A549 (cell line): ENCODE data around the gene LSM14B. TPM values are rescaled to one million over a fixed set of nuclear protein-coding genes. Genes with fewer than 3 reads are reported as not detected.
A peak's percentile ranks its signal among the peaks of the same experiment; 100 is the strongest.

Experiments
- ATAC-seq, 2 experiments: fragments of 200-7000 bp in 1 of 2; fragments of >200 bp in 1 of 2; cut with Nextera tagmentation in 1 of 2; cut with Tn5 transposase in 1 of 2; 3 replicates each; pipeline versions ENCODE4 v1.8.0 to v1.9.1; 2018 to 2020; ENCODE audit warnings: mild to moderate bottlenecking in 1 of 2, moderate library complexity in 1 of 2
- CTCF ChIA-PET: fragments of 300-600 bp; sonication (Branson Sonifier 250); formaldehyde crosslinking; extraction: SDS; loops from one replicate; lab custom pipeline; 2021; ENCODE audit warnings: antibody characterized with exemption, inconsistent platforms; lab: Yijun Ruan, JAX
- POLR2A ChIA-PET: fragments of 350-600 bp; formaldehyde crosslinking; extraction: SDS; loops from one replicate; lab custom pipeline; 2021; ENCODE audit warnings: antibody characterized with exemption, inconsistent platforms; lab: Yijun Ruan, JAX
- DNase-seq, 2 experiments: peaks; one replicate each; pipeline versions ENCODE4 v3.0.0 to v3.0.0-alpha.2; 2011 to 2016; ENCODE audit warnings: low read depth in 1 of 2, low spot score in 1 of 2
- FAIRE-seq: peaks from 2 replicates; lab custom pipeline; 2011; peaks lifted over from hg19 to GRCh38; lab: Jason Lieb, UNC
- H3K27ac ChIP-seq, 2 experiments: fragments of >200 bp; sonication (Bioruptor Twin); formaldehyde crosslinking; 3 replicates each; pipeline ENCODE4 v1.5.1; 2016 to 2017
- H3K4me1 ChIP-seq: fragments of >200 bp; sonication (Bioruptor Twin); formaldehyde crosslinking; 3 replicates; pipeline ENCODE4 v1.6.1; 2016
- H3K4me2 ChIP-seq: fragments of >200 bp; sonication (Bioruptor Twin); formaldehyde crosslinking; 3 replicates; pipeline ENCODE4 v1.6.1; 2016
- H3K4me3 ChIP-seq: fragments of >200 bp; sonication (Bioruptor Twin); formaldehyde crosslinking; 3 replicates; pipeline ENCODE4 v1.5.1; 2016
- H3K9me3 ChIP-seq: fragments of >200 bp; sonication (Bioruptor Twin); formaldehyde crosslinking; 3 replicates; pipeline ENCODE4 v1.6.1; 2016
- ESRRA ChIP-seq: fragments of 150-350 bp; IDR thresholded peaks from 2 replicates; pipeline ENCODE4 v1.6.1; 2014; ENCODE audit warnings: mild to moderate bottlenecking, low read length, borderline replicate concordance
- FOSL2 ChIP-seq, 2 experiments: fragments of 450-650 bp in 1 of 2; fragments of >200 bp in 1 of 2; sonication (Bioruptor Twin) in 1 of 2; formaldehyde crosslinking; IDR thresholded peaks; 2 replicates each; pipeline versions ENCODE4 v1.5.0 to v1.6.1; 2016 to 2020; ENCODE audit warnings: mild to moderate bottlenecking in 1 of 2, moderate library complexity in 1 of 2
- HEYL ChIP-seq: fragments of 250-450 bp; sonication (Bioruptor Pico); IDR thresholded peaks from 2 replicates; pipeline ENCODE4 v1.8.0; 2021; ENCODE audit warnings: mild to moderate bottlenecking, moderate library complexity
- HOXB5 ChIP-seq: fragments of 250-450 bp; sonication (Bioruptor Pico); IDR thresholded peaks from 2 replicates; pipeline ENCODE4 v1.5.0; 2020; ENCODE audit warnings: mild to moderate bottlenecking, moderate library complexity
- JUNB ChIP-seq: fragments of >200 bp; sonication (Bioruptor Twin); formaldehyde crosslinking; IDR thresholded peaks from 2 replicates; pipeline ENCODE4 v1.6.1; 2016
- KDM5A ChIP-seq: fragments of 200-600 bp; sonication (generic); IDR thresholded peaks from 2 replicates; pipeline ENCODE4 v1.6.1; 2016; ENCODE audit warnings: antibody characterized with exemption, mild to moderate bottlenecking
- MAFK ChIP-seq: fragments of 450-650 bp; IDR thresholded peaks from 2 replicates; pipeline ENCODE4 v1.6.1; 2014; ENCODE audit not compliant: partially characterized antibody
- MAZ ChIP-seq: fragments of 150-350 bp; IDR thresholded peaks from 2 replicates; pipeline ENCODE4 v1.6.1; 2014; ENCODE audit warnings: antibody characterized with exemption, low read depth, low read length, borderline replicate concordance
- MYC ChIP-seq: IDR thresholded peaks from 2 replicates; pipeline ENCODE4 v1.6.1; 2012; ENCODE audit warnings: mild to moderate bottlenecking, inconsistent platforms, low read length, improper control_type of control experiment, borderline replicate concordance
- NPAS2 ChIP-seq: fragments of 250-450 bp; sonication (Bioruptor Pico); IDR thresholded peaks from 2 replicates; pipeline ENCODE4 v1.8.0; 2022; ENCODE audit warnings: mild to moderate bottlenecking, moderate library complexity, borderline replicate concordance
- NR3C1 ChIP-seq: fragments of >200 bp; sonication (Bioruptor Twin); formaldehyde crosslinking; IDR thresholded peaks from 3 replicates; pipeline ENCODE4 v1.6.1; 2017
- PHF8 ChIP-seq: fragments of 200-600 bp; sonication (generic); IDR thresholded peaks from 2 replicates; pipeline ENCODE4 v1.6.1; 2016; ENCODE audit warnings: low read depth, mild to moderate bottlenecking, antibody characterized with exemption, moderate library complexity, borderline replicate concordance
- POLR2A ChIP-seq: IDR thresholded peaks from 2 replicates; pipeline ENCODE4 v1.6.1; 2012; ENCODE audit warnings: mild to moderate bottlenecking, low read length
- RARB ChIP-seq: fragments of 250-450 bp; sonication (Bioruptor Pico); IDR thresholded peaks from 2 replicates; pipeline ENCODE4 v1.8.0; 2021; ENCODE audit warnings: mild to moderate bottlenecking, moderate library complexity
- RCOR1 ChIP-seq: fragments of 150-350 bp; IDR thresholded peaks from 2 replicates; pipeline ENCODE4 v1.6.1; 2014; ENCODE audit warnings: antibody characterized with exemption, low read length, low read depth
- RFX5 ChIP-seq: fragments of 450-650 bp; IDR thresholded peaks from 2 replicates; pipeline ENCODE4 v1.7.1; 2014; ENCODE audit warnings: antibody characterized with exemption, mild to moderate bottlenecking, moderate library complexity
- SMC3 ChIP-seq: fragments of >200 bp; sonication (Bioruptor Twin); formaldehyde crosslinking; IDR thresholded peaks from 3 replicates; pipeline ENCODE4 v1.6.1; 2018; ENCODE audit warnings: inconsistent platforms
- ZFP36 ChIP-seq: fragments of 450-650 bp; IDR thresholded peaks from 2 replicates; pipeline ENCODE4 v1.6.1; 2014; ENCODE audit warnings: borderline replicate concordance; ENCODE audit not compliant: partially characterized antibody
- WGBS: methylation state at CpG from one replicate; pipeline ENCODE4 v1.1.6; 2017; ENCODE audit errors: missing lambda C conversion rate; 5-methylcytosine and 5-hydroxymethylcytosine counted together
- polyA plus RNA-seq, 4 experiments: library from polyadenylated mRNA; depleted of rRNA in 3 of 4; stranded (reverse); fragments of >200 nt; fragmentation: RNase III in 1 of 4; extraction: RNeasy Plus Mini Kit Qiagen cat#74134 plus additional on column Dnase treatment in 1 of 4; gene quantifications; 2 replicates in 3 of 4; 3 replicates in 1 of 4; pipeline ENCODE4 v1.2.3, GENCODE V29; 2011 to 2017
- TF ChIP-seq, protein P1 (sequence below): fragments of 200-600 bp; sonication (generic); IDR thresholded peaks from 2 replicates; pipeline ENCODE4 v1.6.1; 2016; ENCODE audit warnings: antibody characterized with exemption, mild to moderate bottlenecking, moderate library complexity
- TF ChIP-seq, protein P2 (sequence below): IDR thresholded peaks from 2 replicates; pipeline ENCODE4 v1.6.1; 2012
- TF ChIP-seq, protein P3 (sequence below): IDR thresholded peaks from 2 replicates; pipeline ENCODE4 v1.6.1; 2012; ENCODE audit warnings: low read depth, borderline replicate concordance

LSM14B gene
- polyA plus RNA-seq, 2 of the 4 experiments (the other 2 are of a cell fraction): 22.7 to 28.1 TPM

DNA sequence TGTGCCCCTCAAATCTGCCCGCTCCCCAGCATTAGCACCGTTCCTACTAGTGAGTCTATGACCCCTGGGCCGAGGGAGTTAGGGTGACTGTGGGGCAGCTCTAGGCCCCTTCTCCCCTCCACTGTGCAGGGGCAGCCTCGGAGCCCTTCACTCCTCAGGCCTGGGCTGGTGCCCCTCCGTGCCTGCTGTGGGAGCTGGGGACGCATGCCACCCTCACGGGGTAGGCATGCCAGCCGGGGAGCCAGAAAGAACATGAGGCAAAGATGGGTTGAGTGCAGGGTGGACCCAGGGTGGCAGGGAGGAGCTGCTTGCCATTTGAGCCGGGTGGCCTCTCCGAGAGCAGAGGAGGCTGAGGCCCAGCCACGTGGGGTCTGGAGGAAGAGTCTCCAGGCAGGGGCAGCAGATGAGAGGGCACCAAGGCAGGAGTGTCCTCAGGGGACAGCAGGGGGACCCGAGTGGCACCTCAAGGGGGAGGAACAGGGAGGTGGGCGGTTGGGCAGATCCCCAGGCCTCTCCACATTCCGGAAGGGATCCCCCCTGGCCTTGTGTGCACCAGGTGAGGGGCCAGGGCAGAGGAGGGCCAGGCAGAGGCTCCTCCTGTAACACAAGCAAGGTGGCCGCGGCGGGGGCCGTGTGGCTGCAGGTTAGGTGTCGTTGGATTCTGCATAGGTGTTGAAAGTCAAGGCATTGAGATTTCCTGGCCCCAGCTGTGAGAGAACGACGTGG, 18.6 kb upstream of the LSM14B start:
- Histone ChIP-seq H3K9me3 (peaks cover 79% of the 10 kb centered on the region), H3K27ac (no peak overlapping the region), H3K4me1 (no peaks in the 10 kb centered on the region), H3K4me3 (no peak overlapping the region), H3K4me2 (no peak overlapping the region)
- FAIRE-seq (no peak), DNase-seq (no peak), ATAC-seq (no peak)
- CTCF ChIA-PET: interaction anchor here (0.8 to 1.6 kb wide), 5 partner anchors 9 to 224 kb away, joined by 3 read pairs; no protein-coding TSS in a partner anchor
- TF ChIP-seq, protein P1, sequence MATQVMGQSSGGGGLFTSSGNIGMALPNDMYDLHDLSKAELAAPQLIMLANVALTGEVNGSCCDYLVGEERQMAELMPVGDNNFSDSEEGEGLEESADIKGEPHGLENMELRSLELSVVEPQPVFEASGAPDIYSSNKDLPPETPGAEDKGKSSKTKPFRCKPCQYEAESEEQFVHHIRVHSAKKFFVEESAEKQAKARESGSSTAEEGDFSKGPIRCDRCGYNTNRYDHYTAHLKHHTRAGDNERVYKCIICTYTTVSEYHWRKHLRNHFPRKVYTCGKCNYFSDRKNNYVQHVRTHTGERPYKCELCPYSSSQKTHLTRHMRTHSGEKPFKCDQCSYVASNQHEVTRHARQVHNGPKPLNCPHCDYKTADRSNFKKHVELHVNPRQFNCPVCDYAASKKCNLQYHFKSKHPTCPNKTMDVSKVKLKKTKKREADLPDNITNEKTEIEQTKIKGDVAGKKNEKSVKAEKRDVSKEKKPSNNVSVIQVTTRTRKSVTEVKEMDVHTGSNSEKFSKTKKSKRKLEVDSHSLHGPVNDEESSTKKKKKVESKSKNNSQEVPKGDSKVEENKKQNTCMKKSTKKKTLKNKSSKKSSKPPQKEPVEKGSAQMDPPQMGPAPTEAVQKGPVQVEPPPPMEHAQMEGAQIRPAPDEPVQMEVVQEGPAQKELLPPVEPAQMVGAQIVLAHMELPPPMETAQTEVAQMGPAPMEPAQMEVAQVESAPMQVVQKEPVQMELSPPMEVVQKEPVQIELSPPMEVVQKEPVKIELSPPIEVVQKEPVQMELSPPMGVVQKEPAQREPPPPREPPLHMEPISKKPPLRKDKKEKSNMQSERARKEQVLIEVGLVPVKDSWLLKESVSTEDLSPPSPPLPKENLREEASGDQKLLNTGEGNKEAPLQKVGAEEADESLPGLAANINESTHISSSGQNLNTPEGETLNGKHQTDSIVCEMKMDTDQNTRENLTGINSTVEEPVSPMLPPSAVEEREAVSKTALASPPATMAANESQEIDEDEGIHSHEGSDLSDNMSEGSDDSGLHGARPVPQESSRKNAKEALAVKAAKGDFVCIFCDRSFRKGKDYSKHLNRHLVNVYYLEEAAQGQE: no peak
- TF ChIP-seq RFX5 (no peak), HOXB5 (CRISPR knock-in tag) (no peak), JUNB (no peak), PHF8 (no peak), HEYL (no peak)
- WGBS: 45% methylated on average over 19 of the region's 21 CpGs
- POLR2A ChIA-PET: interaction anchor here (0.8 kb wide), 1 partner anchor 290 kb away, joined by 6 read pairs; no protein-coding TSS in a partner anchor

DNA sequence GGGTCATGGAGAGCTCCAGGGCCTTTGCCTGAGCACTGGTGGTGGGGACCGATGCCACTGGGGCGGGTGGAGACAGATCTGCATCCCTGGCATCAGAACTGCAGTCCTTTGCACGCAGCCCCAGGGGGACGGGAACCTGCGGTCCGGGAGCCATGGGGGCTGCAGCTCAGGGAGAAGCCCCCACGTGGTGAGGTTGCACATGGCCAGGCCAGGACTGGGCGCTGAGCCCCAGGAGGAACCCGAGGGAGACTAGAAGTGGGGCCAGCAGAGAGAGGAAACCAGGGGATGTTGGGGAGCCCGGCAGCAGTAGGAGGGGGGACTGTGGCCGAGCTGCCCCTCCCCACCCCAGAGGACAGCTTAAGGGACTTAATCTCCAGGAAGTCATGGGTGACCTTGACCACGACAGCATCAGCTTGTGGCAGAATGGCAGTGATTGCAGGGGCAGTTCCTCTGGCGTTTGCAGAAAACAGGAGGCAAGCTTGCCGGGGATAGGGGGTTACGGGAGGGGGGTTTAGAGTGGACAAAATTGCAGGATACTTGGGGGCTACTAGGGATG, 18.0 kb upstream of the LSM14B start:
- no peak for ATAC-seq
- TF ChIP-seq MAZ: no peak
- no peak for TF ChIP-seq NR3C1
- TF ChIP-seq, protein P2, sequence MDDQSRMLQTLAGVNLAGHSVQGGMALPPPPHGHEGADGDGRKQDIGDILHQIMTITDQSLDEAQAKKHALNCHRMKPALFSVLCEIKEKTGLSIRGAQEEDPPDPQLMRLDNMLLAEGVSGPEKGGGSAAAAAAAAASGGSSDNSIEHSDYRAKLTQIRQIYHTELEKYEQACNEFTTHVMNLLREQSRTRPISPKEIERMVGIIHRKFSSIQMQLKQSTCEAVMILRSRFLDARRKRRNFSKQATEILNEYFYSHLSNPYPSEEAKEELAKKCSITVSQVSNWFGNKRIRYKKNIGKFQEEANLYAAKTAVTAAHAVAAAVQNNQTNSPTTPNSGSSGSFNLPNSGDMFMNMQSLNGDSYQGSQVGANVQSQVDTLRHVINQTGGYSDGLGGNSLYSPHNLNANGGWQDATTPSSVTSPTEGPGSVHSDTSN: no peak
- no peak for TF ChIP-seq HEYL
- TF ChIP-seq RARB (CRISPR knock-in tag): no peak
- H3K4me1 ChIP-seq: no peaks in the 10 kb centered on the region
- DNase-seq: no peak
- 37% methylated on average over 14 of the region's 15 CpGs for WGBS
- H3K4me3 ChIP-seq: no peak overlapping the region
- no peak overlapping the region for H3K4me2 ChIP-seq
- ChIA-PET POLR2A (interaction anchor here (0.8 kb wide), 1 partner anchor 289 kb away, joined by 6 read pairs; no protein-coding TSS in a partner anchor), CTCF (interaction anchor here (1.0 to 1.6 kb wide), 4 partner anchors 8 to 69 kb away, joined by 3 read pairs; no protein-coding TSS in a partner anchor)
- peaks cover 86% of the 10 kb centered on the region for H3K9me3 ChIP-seq
- no peak overlapping the region for H3K27ac ChIP-seq
- no peak for FAIRE-seq

DNA sequence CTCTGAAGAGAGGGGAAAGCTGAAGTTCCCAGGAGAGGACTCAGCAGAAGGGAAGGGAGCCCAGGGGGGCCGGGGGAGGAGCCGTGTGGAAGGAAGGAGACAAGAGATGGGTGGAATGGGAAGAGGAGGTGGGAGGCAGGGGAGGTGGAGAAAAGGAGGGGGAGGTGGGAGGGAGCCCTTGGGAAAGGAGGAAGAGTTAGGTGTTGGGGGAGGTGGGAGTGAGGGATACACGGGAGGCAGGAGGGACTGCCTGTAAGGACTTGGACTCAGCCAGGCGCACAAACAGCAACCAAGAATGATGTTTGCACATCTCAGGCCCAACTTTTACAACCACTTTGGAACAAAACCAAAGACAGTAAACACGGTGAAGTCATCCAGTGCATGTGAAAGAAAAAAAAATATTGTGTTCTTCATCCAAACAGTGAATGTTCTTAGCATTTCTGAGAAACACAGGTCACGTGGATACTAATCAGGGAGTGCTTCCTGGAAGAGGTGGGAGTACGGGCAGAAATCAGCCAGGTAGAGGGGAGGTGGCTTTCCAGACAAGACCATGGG, 17.4 kb upstream of the LSM14B start:
- TF ChIP-seq RARB (CRISPR knock-in tag): no peak
- peak; percentile 4 for TF ChIP-seq ZFP36
- Histone ChIP-seq H3K4me3 (no peak overlapping the region), H3K27ac (no peak overlapping the region), H3K4me1 (no peaks in the 10 kb centered on the region), H3K9me3 (peaks cover 89% of the 10 kb centered on the region), H3K4me2 (no peak overlapping the region)
- CTCF ChIA-PET: interaction anchor here (1.3 kb wide), 1 partner anchor 16 kb away, joined by 3 read pairs; no protein-coding TSS in a partner anchor
- no peak for DNase-seq
- no peak for FAIRE-seq
- WGBS: 35% methylated on average over 7 of the region's 7 CpGs
- POLR2A ChIA-PET: interaction anchor here (0.8 kb wide), 1 partner anchor 288 kb away, joined by 6 read pairs; no protein-coding TSS in a partner anchor
- ATAC-seq: no peak

DNA sequence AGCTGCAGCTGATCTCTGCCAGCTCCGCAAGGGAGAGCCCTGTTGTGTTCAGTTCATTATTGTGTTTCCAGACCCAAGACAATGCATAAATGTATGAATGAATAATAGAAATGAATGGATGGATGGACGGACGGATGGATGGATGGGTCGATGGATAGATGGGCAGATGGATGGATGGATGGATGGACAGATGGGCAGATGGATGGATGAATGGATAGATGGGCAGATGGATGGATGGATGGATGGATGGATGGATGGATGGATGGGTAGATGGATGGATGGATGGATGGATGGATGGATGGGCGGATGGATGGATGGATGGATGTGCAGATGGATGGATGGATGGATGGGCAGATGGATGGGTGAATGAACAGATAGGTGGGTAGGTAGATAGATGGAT, 16.7 kb upstream of the LSM14B start:
- Histone ChIP-seq H3K9me3 (peaks cover 87% of the 10 kb centered on the region), H3K4me1 (no peaks in the 10 kb centered on the region), H3K27ac (no peak overlapping the region), H3K4me3 (no peak overlapping the region), H3K4me2 (no peak overlapping the region)
- ChIA-PET POLR2A (no interaction called here), CTCF (interaction anchor here (1.1 kb wide), 1 partner anchor 15 kb away, joined by 5 read pairs; no protein-coding TSS in a partner anchor)
- WGBS: 47% methylated on average over 5 of the region's 5 CpGs
- FAIRE-seq (no peak), DNase-seq (no peak), ATAC-seq (no peak)
- no peak for TF ChIP-seq NPAS2
- TF ChIP-seq JUNB: no peak
- no peak for TF ChIP-seq POLR2A
- no peak for TF ChIP-seq RFX5
- no peak for TF ChIP-seq FOSL2 (IDR thresholded peaks at IDR 0.05)
- TF ChIP-seq FOSL2 (CRISPR knock-in tag; IDR thresholded peaks at IDR 0.05): no peak
- no peak for TF ChIP-seq MYC
- no peak for TF ChIP-seq MAFK
- TF ChIP-seq PHF8: no peak
- TF ChIP-seq KDM5A: no peak
- TF ChIP-seq, protein P3, sequence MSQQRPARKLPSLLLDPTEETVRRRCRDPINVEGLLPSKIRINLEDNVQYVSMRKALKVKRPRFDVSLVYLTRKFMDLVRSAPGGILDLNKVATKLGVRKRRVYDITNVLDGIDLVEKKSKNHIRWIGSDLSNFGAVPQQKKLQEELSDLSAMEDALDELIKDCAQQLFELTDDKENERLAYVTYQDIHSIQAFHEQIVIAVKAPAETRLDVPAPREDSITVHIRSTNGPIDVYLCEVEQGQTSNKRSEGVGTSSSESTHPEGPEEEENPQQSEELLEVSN: no peak
- TF ChIP-seq, protein P2: no peak
- TF ChIP-seq ESRRA: no peak
- TF ChIP-seq SMC3: no peak
- TF ChIP-seq RCOR1: no peak
